NOMO-1 treated with DMSO at 0.1 percent for 48 hours (cell line): ENCODE measurements around the gene MTX3.

Experiments
- DNase-seq: peaks from one replicate; lab custom pipeline; 2025; ENCODE audit not compliant: unreplicated experiment; lab: John Stamatoyannopoulos, UW

Gene MTX3, protein sequence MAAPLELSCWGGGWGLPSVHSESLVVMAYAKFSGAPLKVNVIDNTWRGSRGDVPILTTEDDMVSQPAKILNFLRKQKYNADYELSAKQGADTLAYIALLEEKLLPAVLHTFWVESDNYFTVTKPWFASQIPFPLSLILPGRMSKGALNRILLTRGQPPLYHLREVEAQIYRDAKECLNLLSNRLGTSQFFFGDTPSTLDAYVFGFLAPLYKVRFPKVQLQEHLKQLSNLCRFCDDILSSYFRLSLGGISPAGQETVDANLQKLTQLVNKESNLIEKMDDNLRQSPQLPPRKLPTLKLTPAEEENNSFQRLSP

DNA sequence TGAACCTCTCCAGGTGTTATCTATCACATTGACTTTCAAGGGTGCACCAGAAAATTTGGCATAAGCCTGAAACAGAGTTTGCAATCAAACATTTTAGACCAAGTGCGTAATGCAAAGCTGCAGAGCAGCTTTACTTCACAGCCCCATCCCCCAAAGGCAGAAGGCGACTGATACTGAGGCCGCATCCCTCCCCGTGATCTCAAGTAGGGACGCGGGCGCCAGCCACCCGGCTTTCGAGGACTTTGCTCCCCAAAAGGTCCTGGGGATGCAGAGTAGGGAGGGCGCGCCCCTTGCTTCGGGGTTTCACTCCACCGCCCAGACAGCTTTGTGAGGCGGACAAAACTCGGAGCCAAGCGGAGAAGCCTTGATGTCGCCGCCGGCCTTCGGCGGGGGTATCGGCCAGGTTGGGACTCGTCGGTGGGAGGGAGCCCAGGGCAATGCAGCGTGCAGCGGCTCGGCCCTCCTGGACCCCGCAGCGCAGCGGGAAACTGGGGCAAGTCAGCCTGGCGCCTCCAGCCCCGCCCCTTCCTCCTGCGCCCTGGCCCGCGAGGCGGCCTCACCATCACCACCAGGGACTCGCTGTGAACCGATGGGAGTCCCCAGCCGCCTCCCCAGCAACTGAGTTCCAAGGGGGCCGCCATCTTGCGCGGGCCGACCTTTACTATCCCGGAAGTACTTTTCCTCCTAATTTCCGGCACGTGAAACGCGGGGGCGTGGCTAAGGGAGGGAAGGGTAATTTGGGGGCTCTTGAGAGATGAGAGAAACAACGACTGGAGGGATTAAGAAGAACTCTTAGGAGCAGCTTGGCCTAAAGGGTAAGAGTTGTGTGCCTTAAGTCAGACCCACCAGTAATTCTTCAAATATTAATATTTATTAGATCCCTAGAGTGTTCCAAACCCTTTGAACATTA, at the start of gene MTX3:
Gene MTX3, minus strand, starts transcription at position 665 of the 910 bp plus-strand sequence. Its CDS starts 24 bp downstream, at position 641.
- DNase-seq: peak; percentile 77

DNA sequence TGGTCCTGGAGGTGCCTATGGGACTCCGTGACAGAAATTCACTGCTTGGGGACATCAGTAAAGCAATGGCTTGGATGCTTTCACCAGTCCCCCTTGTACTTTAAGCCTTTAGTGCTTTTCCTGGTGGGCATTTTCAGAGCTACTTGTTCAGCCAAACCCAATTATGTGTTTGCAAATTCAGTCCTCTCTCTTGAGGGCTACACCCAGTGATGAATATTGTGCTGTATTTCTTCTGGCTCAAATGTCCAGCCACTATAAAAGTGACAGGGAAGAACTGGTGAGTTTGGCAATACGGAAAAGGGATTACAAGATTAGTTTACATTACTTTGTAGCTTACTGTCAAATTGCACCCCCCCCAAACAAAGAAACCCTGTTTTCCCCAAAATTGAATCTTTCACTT, 48.6 kb upstream of the MTX3 start:
- no peak for DNase-seq

DNA sequence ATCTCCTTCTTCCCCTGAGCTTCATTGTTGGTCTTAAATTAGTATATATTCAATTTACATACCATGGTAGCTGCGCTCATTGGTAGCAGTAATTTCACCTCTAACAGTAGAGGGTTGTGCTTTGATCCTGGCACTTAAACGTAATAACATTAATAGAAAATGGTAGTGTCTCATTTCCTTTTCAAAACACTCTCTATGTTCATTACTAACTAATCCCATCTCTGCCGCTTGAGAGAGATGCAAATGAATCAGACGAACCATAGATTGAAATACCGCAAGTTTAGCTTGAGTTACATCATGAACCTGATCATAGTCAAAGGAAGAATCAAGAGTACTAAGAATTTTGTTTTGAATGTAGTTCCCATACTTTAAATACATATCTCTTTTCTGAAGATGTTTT, 46.3 kb upstream of the MTX3 start:
- no peak for DNase-seq

DNA sequence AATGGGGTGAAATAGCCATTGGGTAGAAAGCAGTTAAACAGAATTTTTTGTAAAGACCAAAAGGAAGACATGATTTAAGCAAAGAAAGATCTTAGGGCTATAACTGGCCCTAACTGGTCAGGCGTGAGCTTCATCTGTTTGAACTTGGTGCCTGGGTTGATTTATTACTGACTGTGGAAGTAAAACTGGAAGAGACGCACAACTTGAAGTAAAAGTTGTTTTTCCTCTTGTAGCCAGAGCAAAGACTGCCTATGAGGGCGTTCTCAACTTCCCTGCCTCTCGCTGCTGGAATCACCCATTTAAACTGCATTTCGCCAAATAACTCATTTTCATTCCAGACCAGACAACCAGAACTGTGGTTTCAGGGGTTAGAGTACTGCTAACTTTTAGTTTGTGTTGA, 45.6 kb upstream of the MTX3 start:
- no peak for DNase-seq

DNA sequence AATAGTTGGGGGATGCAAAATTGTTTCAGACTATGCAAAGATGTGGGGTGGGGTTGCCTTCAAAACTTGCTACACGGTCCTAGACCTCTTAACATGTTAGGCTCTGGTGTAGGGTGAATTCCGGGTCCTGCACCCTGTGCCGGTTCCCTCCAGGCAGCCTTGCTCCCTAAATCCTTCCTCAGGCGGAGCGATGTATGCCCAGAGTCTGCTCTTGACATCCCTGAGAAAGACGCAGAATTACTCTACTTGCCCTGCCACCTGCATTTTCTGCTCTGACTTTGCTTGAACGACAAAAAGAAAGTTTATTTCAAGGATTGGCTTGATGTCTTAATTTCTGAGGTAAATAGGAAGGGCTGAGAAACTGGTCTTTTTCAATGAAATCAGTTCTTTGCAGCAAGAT, 44.8 kb upstream of the MTX3 start:
- DNase-seq: no peak

DNA sequence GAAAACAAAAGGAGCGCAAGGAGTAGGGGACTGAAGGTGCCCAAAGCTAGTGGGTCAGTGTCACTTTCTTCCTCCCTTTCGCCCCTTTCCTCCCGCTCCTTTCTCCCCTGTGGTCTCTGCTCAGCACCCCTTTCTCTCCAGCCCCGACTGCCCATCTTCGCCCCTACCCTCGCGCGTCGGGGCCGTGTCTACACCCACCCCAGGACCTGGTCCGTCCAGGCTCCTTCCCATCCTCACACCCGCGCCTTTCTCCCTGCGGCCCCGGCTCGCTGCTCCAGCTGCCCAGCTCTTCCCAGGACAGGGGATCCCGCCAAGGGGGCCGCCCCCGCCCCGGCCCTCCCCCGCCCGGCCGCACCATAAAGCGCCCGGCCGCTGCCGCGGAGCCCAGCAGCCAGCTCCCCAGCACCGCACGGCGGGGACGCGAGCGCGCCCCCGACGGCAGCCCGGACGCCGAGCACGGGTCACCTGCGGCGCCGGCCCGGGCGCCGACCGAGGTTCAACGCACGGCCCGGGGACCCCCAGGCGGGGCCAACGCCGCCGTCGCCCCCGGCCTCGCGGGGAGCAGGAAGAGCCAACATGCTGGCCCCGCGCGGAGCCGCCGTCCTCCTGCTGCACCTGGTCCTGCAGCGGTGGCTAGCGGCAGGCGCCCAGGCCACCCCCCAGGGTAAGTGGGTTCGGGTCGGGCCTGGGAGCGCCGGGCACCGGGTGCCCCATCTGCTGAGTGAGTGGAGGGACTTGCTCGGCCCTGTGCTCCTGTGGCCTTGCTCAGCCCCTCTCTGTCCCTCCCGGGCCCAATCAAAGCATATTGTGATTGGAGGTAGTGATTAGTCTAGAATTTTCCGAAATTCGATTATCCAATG, 44.1 kb upstream of the MTX3 start, which contains the start of gene THBS4:
Gene THBS4, plus strand, starts transcription at position 387 of the 860 bp plus-strand sequence. Its CDS starts 190 bp downstream, at position 577.
- no peak for DNase-seq

DNA sequence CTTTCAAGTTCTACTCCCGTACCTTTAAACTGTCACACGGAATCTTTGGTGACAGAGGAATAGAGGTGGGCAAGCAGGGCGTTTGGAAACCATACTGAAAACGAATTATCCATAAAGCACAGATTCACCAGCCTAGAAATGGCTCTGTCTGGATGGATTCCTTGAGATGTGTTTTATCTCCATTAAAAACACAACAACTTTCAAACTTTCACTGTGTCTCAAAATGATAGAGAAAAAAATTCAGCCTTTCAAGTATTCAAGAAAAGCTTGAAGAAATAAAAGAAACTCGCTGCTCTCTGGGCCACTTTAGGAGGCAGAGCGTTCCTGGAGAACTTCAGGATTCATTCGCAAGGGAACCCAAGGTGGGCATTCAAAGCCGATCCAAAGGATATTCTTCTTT, 43.5 kb upstream of the MTX3 start:
- no peak for DNase-seq

DNA sequence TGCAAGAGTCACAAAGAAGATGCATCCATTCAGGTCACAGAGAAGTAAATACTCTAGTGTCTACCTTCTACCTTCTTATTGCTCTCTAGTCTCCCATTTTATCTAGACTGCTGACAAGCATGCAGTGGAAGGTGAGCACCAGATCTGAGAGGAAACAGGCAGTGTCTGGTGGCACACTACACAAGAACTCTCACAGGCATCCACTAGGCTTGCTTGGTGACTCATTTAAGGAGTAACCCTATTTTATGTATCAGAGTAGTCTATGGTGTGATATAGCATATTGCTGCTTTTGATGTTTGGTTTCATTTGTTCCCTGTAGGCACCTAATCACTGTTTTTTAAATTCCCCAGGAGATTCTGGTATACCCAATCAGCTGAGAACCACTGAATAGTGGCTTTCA, 42.5 kb upstream of the MTX3 start:
- DNase-seq: no peak

DNA sequence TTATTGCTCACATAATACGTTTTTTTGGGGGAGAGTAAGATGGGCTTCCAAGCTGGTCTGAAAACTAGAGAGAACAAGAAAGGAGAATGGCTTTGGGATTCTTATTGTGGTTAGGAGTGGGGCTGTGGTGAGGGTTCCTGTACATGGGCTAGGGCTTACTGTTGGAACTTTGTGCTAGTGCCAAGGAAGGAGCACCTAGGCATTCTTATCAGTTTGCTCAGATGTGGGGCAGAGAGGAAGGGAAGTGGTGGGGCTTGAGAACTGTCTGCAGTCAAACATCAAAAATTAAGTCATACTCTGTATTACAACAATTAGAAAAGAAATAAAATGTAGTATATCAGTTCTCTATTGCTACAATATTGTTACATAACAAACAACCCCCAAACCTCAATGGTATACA, 40.0 kb upstream of the MTX3 start:
- DNase-seq: no peak

DNA sequence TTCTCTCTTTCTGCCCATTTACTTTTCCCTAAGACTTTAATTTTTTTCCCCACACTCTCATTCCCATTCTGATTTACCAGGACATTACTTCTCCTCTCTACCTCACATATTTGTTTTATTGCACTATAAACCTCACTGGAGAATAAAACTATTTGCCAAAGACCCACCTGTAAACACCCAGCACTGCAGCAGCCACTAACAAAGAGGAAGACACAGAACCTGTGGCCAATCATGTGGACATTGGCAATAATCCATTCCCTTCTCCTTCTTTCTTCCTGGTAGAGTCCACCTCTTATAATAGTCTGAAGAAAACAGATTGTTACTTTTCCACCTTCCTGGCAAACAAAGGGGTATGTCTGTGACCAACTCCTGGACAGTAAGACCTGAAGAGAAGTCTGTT, 35.8 kb upstream of the MTX3 start:
- DNase-seq: no peak

DNA sequence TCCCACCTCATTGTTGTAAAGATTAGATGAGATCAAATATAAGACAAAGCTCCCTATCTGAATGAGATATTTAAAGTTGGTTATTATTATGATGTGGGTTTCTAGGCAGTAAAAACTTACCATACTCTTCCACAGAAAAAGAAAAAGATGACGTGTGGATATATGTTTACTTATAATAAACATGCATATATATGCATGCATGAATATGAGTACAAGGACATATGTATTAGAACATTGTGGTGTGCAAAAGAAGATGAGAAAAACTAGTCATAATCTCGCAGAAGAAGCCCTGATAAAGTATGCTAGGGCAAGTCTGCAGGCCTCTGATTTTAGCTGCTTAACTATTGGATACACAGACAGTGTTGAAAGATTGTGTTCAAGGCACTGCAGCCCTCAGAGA, 34.0 kb upstream of the MTX3 start:
- no peak for DNase-seq

DNA sequence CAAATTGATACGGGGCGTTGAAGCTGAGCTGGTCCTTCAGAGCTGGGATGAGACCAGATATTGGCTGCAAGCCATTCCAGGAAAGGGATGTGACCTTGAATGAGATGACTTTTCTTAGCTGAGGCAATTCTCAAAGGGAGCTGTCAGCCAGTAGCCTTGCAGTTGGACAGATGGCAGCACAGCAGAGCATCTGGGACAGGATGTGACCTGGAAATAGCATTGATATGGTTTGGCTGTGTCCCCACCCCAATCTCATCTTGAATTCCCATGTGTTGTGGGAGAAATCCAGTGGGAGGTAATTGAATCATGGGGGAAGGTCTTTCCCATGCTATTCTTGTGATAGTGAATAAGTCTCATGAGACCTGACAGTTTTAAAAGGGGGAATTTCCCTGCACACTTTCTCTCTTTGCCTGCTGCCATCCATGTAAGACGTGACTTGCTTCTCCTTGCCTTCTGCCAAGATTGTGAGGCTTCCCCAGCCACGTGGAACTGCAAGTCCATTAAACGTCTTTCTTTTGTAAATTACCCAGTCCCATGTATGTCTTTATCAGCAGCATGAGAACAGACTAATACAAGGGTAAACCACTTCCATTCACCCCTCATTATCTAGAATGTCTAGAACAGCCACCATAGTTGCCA, 19.8 kb upstream of the MTX3 start:
- no peak for DNase-seq

DNA sequence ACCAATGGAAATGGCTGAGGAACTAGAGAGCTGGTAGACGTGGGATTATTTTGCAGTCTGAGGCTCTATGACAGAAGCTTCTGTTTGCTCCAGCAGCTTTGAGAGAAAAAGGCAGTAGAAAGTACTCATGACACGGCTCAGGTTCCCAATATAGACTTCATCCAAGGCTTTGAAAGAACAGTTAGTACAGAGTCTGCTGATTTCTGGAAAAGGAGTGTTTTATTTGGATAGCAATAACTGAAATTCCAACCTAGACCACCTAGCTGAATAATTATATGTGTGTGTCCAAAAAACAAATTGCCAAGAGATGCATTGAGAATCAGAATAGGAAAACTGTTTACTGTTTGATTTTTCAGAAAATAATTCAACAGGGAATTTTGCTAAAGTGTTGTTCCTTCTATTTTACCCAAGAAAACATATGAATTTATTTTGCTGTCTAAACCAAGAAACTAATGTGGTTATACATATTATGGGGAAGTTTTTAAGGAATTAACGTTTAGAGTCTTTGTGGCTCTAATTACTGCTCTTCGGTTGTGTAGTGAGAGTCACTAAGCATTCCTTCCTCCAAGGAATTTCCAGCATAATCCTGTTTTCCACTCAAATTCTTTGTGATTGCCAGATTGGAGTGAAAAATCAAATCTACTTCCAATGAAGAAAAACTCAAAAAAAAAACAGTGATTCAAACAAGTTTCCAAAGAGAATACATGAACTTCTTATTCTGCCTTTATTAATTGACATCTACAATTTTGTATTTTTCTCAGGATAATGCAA, 18.1 kb upstream of the MTX3 start:
- DNase-seq: no peak

DNA sequence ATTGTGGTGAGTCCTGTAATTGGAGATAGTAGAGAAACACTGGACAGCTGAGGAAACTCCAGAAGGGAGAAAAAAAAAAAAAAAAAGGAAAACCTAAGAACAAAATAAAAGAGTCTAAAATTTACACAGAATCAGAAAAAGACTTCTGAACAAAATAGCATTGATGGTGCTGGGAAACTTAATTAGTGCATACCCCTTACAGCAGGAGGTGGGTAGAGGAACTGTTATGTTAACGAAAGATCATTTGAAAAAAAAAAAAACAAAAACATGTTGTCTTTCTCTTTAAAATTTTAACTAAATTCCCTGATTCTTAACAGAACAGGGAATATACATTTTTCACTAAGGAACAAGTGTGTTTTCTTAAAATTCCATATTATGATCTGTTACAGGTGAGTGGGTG, 11.6 kb upstream of the MTX3 start:
- no peak for DNase-seq

DNA sequence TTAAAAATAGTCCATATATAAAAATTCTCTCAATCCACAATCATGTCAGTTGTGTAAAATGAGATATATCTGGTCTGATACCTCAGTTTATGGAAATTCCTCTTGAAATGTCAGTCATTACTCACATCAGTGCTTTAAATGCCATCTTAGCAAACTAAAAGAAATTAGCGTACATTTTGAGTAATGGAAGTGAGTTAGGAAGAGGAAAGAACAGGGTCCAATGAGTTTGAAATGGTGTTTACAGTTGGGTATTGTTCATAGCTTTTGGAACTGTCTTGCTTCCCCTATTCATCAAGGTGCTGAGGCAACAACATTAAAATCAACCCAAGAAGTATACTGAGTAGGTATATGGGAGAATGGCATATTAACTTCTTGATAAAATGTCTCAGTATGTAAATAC, 8.7 kb upstream of the MTX3 start:
- no peak for DNase-seq

DNA sequence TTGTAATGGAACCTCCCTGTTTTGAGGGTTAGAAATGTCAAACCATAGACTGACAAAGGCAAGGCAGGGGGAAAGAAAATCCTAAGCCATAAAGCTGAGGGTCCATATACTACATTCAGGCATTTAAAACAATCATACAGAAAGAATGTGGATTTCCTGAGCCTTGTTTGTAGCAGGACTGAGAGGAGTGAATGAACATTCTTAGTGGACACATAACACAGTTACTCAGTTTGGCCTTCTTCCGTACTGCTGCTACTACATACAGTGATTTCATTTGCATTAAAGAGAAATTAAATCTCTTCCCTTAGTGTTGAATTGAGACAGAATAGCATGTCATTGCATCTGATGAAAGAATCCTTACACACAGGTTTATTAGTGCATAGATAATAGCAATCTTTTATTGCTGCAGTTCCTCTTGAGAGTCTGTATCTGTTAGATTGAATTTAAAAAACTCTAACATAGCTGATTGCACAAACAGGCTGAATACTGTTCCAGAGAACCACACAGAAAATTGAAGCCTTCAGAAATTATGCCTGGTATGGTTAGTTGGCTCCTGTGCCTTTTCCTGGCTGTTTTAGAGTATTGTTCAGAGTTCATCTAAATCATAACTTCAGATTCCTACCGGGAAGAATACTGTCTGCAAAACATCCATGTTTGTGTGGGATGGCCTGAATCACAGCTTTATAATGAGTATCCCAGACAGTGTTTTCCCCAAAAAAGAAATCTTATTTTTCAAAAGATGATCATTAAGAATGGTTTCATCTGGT, 2.0 kb upstream of the MTX3 start:
- no peak for DNase-seq

DNA sequence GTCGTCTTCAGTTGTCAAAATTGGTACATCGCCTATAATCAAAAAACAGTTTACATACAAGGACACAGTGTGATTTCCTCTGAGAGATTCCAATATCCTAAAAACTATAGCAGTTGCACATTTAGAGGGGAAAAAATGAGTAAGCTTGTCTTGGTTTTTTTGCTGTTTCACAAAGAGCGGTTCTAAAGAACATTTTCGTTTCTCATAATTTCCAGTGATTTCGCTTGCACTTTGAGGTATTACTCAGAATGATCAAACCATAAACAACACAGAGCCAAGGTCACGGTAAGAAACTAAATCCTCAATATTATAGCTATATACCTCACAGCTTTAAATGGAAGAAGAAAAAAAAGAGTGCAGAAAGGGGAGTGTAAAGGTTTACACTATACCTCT, 861 bp downstream of the MTX3 start:
- no peak for DNase-seq

DNA sequence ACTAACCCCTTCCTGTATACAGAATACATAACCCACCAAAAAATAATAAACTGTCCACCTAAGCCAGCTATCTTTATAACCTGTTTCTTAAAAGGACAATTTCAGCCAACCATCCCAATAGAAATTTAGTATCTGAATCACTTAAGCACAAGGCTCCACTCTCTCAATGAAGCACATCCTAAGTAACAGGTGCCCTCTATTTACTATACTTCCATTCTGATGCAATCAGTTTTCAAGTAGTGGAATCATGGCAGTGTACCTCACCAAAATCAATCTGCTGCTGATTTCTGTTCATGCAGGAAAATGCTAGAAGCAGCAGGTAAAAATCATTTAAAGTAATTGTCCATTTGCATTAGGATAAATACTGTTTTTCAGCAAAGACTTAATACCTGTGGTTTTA, 4.8 kb downstream of the MTX3 start:
- DNase-seq: no peak

DNA sequence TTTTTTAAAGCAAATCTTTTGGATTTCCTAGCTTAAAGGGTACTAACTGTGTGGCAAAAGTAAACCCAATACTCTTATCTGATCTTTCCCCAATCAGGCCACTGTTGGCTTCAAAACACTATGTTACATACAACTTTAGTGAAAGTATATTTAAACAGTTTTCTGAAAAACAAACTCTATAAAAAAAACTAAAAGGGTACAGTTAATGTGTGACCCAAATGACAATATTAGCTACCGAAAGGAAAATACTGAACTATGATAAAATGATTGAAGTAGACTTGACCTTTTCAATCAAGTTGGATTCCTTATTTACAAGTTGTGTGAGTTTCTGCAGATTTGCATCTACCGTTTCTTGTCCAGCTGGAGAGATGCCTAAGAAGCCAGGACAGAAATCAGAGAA, 5.8 kb downstream of the MTX3 start:
- DNase-seq: no peak
